Measurements from ENCODE around the gene ANO8. TPM values are rescaled to one million over a fixed set of nuclear protein-coding genes. Genes with fewer than 3 reads are reported as not detected.
A peak's percentile ranks its signal among the peaks of the same experiment; 100 is the strongest.
"Not testable (repeated sequence)": the region's sequence is repeated elsewhere in the genome, so short reads cannot be mapped to it uniquely, and the experiment has no call there.

The ANO8 gene
- total RNA-seq, 1 donor from 2014 or later = 6.6 TPM

DNA sequence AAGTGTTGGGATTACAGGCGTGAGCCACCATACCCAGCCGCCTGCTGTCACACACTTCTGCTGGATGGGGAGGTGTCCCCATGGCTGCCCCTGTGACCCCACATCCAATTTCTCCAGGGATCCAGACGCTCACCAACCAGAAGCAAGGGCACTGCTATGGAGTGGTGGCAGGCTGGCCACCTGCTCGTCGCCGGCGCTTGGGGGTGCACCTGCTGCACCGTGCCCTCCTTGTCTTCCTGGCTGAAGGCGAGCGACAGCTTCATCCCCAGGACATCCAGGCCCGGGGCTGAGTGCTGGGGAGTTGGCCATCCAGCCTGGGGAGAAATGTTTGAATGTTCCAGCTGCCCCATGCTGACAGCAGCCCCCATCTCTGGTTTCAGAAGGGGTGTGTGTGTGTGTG lies 48.4 kb downstream of the ANO8 start:
- H3K27me3 Mint-ChIP-seq = peaks cover 9% of the 10 kb centered on the region
- no peak overlapping the region for H3K4me3 Mint-ChIP-seq
- no peak for DNase-seq
- intact Hi-C loops (cut with micrococcal nuclease) = loop anchor here (10.0 kb wide), 1 partner anchor 51 kb away; no protein-coding TSS in a partner anchor
- no peak overlapping the region for H3K27ac Mint-ChIP-seq
- peaks cover 9% of the 10 kb centered on the region for H3K36me3 Mint-ChIP-seq (ENCODE audit: low read depth)
- H3K9me3 Mint-ChIP-seq = no peaks in the 10 kb centered on the region
- H3K4me1 Mint-ChIP-seq = peaks cover 8% of the 10 kb centered on the region

DNA sequence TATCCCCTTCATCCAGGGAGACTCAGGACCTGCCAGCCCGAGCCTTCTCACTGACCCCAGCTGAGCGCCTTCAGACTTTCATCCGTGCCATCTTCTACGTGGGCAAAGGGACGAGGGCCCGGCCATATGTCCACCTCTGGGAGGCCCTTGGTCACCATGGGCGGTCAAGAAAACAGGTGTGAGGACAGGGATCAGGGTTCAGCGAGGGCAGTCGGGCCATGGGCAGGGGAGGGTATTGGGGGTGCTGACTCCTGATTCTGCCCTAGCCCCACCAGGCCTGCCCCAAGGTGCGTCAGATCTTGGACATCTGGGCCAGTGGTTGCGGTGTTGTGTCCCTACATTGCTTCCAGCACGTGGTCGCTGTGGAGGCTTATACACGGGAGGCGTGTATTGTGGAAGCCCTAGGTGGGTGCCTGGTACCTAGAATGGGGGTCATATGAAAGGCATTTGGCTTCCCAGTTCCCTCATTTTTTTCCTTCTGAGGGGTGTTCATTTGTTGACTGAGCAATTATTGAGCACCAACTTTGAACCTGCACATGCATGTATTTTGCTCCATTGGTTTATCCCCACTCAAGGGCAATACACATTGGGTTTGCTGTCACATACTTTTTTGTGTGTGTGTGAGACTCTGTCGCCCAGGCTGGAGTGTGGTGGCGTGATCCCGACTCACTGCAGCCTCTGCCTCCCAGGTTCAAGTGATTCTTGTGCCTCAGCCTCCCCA lies 49.1 kb downstream of the ANO8 start:
- no peak overlapping the region for H3K27ac Mint-ChIP-seq
- DNase-seq = no peak
- peaks cover 9% of the 10 kb centered on the region for H3K27me3 Mint-ChIP-seq
- intact Hi-C loops (cut with micrococcal nuclease) = loop anchor here (10.0 kb wide), 1 partner anchor 51 kb away; no protein-coding TSS in a partner anchor
- peaks cover 8% of the 10 kb centered on the region for H3K4me1 Mint-ChIP-seq
- peaks cover 9% of the 10 kb centered on the region for H3K36me3 Mint-ChIP-seq (ENCODE audit: low read depth)
- H3K9me3 Mint-ChIP-seq = no peaks in the 10 kb centered on the region
- H3K4me3 Mint-ChIP-seq = no peak overlapping the region

DNA sequence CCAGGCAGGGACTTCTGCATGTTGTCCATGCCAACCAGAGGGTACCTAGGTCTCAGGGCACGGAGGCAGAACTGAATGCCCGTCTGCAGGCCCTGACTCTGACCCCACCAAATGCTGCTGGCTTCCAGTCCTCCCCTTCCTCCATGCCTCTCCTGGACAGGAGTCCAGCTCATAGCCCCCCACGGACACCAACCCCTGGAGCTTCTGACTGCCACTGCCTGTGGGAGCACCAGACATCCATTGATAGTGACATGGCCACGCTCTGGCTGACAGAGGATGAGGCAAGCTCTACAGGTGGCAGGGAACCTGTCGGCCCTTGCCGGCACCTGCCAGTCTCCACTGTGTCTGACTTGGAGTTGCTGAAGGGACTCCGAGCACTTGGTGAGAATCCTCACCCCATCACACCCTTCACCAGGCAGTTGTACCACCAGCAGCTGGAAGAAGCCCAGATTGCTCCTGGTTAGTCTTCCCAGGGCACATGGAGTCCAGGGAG lies 51.1 kb downstream of the ANO8 start:
- intact Hi-C loops (cut with micrococcal nuclease) = loop anchor here (2.0 to 10.0 kb wide), 3 partner anchors 49 to 513 kb away; no protein-coding TSS in a partner anchor
- H3K9me3 Mint-ChIP-seq = no peaks in the 10 kb centered on the region
- peak overlapping the region; percentile 39 for H3K4me3 Mint-ChIP-seq
- DNase-seq = no peak
- peaks cover 8% of the 10 kb centered on the region for H3K4me1 Mint-ChIP-seq
- H3K27ac Mint-ChIP-seq = no peak overlapping the region
- H3K36me3 Mint-ChIP-seq (ENCODE audit: low read depth) = peaks cover 9% of the 10 kb centered on the region
- peaks cover 2% of the 10 kb centered on the region for H3K27me3 Mint-ChIP-seq

DNA sequence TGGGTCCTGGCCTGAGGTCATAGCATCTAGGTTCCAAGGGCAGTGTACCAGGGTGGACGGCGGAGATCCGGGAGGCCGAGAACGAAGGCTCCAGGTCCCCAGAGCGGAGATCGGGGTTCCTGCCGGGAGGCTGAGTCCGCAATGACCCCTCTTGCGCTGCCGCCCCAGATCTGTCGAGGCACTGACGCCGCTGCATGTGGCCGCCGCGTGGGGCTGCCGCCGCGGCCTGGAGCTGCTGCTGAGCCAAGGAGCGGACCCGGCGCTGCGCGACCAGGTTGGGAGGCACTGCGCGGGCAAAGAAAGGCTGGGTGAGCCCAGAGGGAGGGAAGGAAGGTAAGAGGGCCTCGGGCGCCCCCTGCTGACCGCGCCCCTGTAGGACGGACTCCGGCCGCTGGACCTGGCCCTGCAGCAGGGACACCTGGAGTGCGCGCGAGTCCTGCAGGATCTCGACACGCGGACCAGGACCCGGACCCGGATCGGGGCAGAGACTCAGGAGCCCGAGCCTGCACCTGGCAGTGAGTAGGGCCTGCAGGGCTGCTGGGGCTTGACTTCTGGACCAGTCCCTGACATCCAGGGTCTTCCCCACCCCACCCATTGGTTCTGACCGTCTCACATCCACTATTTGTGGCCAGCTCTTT lies 52.0 kb downstream of the ANO8 start:
- Mint-ChIP-seq H3K9me3 (no peaks in the 10 kb centered on the region), H3K36me3 (ENCODE audit: low read depth) (peaks cover 10% of the 10 kb centered on the region), H3K27ac (peak overlapping the region; percentile 87), H3K4me1 (peaks cover 8% of the 10 kb centered on the region), H3K27me3 (peaks cover 2% of the 10 kb centered on the region), H3K4me3 (peak overlapping the region; percentile 92)
- DNase-seq = peak; percentile 94
- intact Hi-C loops (cut with micrococcal nuclease) = loop anchor here (1.0 to 10.0 kb wide), 5 partner anchors 21 to 512 kb away; no protein-coding TSS in a partner anchor

DNA sequence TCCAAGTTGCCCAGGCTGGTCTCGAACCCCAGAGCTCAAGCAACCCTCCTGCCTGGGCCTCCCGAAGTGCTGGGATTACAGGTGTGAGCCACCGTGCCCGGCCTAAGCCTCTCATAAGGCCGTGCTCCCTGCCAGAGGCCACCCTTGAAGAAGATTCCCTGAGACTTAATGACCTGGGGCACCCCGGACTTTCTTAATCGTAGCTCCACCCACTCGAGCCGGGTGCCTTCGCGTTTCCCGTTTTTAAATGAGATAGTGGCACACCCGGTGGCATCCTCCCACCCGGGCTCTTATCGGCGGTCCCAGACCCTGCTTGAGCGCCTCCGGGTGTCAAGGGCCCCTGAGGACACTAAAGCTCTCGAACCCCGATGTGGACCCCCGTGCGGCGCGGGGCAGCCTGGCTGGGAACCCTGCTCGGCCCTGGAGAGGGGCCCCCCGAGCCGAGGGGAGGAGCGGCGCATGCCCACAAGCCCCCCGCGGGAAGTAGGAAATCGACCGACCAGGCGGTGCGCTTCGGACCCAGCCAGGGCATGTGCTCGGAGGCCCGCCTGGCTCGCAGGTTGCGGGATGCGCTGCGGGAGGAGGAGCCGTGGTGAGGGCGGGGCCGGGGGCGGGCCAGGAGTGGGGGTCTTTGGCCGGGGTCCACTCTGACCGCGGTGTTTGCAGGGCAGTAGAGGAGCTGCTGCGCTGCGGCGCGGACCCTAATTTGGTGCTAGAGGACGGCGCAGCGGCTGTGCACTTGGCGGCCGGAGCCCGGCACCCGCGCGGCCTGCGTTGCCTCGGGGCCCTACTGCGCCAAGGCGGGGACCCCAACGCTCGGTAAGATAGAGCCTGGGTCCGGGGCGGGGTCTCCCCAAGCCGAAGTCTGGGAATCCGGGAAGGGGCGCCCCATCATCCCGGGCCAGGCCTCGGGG lies 53.0 kb downstream of the ANO8 start, which contains the start of gene ANKLE1:
TSS of gene ANKLE1 (plus strand) at position 511 of the 914 bp plus-strand sequence. CDS start at position 531, 20 bp downstream.
- H3K9me3 Mint-ChIP-seq = no peaks in the 10 kb centered on the region
- H3K36me3 Mint-ChIP-seq (ENCODE audit: low read depth) = peaks cover 16% of the 10 kb centered on the region
- peak within 1 kb of the TSS; percentile 87 for H3K27ac Mint-ChIP-seq
- peak; percentile 77 for DNase-seq
- H3K4me3 Mint-ChIP-seq = peak within 1 kb of the TSS; percentile 92
- intact Hi-C loops (cut with micrococcal nuclease) = loop anchor here (1.0 to 10.0 kb wide), 5 partner anchors 20 to 511 kb away; no protein-coding TSS in a partner anchor
- H3K27me3 Mint-ChIP-seq = peaks cover 2% of the 10 kb centered on the region
- H3K4me1 Mint-ChIP-seq = peaks cover 8% of the 10 kb centered on the region

DNA sequence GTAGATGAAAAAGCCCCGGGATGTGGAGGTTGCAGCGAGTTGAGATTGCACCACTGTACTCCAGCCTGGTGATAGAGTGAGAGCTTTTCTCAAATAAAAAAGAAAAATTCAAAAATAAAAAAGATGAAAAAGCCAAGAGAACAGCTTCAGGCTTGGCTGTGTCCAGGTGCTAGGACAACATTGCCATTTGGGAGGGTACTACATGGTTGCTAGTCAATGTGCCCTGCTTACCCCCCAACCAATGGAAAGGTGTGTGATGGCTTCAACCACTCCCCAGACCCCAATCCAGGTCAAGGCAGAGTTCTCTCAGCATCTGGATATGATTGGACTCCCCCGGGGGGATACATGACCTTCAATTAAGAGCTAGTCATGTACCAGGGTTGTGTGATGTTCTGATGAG lies 55.2 kb downstream of the ANO8 start:
- Mint-ChIP-seq H3K27me3 (peaks cover 2% of the 10 kb centered on the region), H3K27ac (no peak overlapping the region), H3K4me1 (peaks cover 8% of the 10 kb centered on the region), H3K36me3 (ENCODE audit: low read depth) (peaks cover 29% of the 10 kb centered on the region), H3K4me3 (no peak overlapping the region), H3K9me3 (no peaks in the 10 kb centered on the region)
- intact Hi-C loops (cut with micrococcal nuclease) = no loop called here
- DNase-seq = no peak

DNA sequence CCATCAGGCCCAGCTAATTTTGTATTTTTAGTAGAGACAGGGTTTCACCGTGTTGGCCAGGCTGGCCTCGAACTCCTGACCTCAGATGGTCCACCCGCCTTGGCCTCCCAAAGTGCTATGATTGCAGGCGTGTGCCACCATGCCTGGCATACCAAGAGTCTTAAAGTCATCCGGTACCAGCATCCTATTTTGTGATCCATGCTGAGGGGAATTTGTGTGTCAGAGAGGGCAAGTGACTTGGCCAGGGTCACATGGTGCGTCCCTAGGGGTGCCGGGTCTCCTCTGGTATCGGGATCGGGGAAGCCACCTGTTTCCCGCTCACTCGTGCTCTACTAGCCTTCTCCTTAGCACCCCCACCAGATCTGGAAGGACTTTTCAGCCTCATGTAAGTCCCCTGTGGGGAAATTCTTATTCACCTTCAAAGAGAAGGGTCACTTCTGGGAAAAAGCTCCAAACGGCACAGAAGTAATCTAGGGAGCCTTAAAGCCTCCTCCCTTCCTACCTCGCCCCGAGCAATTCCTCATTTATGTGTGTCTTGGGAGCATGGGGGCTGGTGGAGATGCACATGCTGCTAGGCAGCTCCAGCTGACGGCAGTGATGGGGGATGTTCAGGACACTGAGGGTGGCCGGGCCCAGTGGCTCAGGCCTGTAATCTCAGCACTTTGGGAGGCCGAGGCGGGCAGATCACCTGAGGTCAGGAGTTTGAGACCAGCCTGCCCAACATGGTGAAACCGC lies 59.0 kb downstream of the ANO8 start:
- H3K9me3 Mint-ChIP-seq = no peaks in the 10 kb centered on the region
- no peak for DNase-seq
- H3K36me3 Mint-ChIP-seq (ENCODE audit: low read depth) = peaks cover 32% of the 10 kb centered on the region
- H3K27ac Mint-ChIP-seq = no peak overlapping the region
- H3K4me1 Mint-ChIP-seq = no peaks in the 10 kb centered on the region
- H3K4me3 Mint-ChIP-seq = no peak overlapping the region
- no peaks in the 10 kb centered on the region for H3K27me3 Mint-ChIP-seq
- intact Hi-C loops (cut with micrococcal nuclease) = no loop called here

DNA sequence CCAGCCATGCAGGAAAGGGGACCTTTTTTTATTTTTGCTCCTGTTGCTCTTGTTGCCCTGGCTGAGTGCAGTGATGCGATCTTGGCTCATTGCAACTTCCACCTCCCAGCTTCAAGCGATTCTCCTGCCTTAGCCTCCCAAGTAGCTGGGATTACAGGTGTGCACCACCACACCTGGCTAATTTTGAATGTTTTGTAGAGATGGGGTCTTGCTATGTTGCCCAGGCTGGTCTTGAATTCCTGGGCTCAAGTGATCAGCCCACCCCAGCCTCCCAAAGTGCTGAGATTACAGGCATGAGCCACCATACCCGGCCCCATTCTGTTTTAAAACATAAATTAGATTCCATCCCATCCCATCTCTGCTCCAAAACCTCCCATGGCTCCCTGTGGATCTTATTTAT lies 59.8 kb downstream of the ANO8 start:
- H3K4me3 Mint-ChIP-seq; DNase-seq; H3K9me3 Mint-ChIP-seq; H3K4me1 Mint-ChIP-seq; intact Hi-C loops (cut with micrococcal nuclease); H3K27ac Mint-ChIP-seq; H3K27me3 Mint-ChIP-seq: not testable (repeated sequence)
- peaks cover 35% of the 10 kb centered on the region for H3K36me3 Mint-ChIP-seq (ENCODE audit: low read depth)

Other genes starting within 250 kb of the ANO8 start
- 29.8 and 31.3 TPM in 2 replicates for gene USE1, start 119.5 kb downstream of the ANO8 start, total RNA-seq
- 17.8 and 23.0 TPM in 2 replicates for gene OCEL1, start 108.6 kb downstream of the ANO8 start, total RNA-seq
- 15.0 and 16.5 TPM in 2 replicates for gene NR2F6, start 88.9 kb downstream of the ANO8 start, total RNA-seq
- 0.30 and 0.38 TPM in 2 replicates for gene USHBP1, start 70.1 kb downstream of the ANO8 start, total RNA-seq
- 127 TPM in 2 replicates for gene BABAM1, start 67.4 kb downstream of the ANO8 start, total RNA-seq
- 17.3 and 17.9 TPM in 2 replicates for gene ANKLE1, start 53.0 kb downstream of the ANO8 start, total RNA-seq
- 5.6 and 6.5 TPM in 2 replicates for gene ABHD8, start 31.4 kb downstream of the ANO8 start, total RNA-seq
- 101 and 103 TPM in 2 replicates for gene MRPL34, start 29.0 kb downstream of the ANO8 start, total RNA-seq
- gene DDA1, start 25.3 kb downstream of the ANO8 start, total RNA-seq = 37.9 and 38.2 TPM in 2 replicates
- gene GTPBP3, start 2.7 kb upstream of the ANO8 start, total RNA-seq = 69.9 and 70.3 TPM in 2 replicates
- not detected in 2 replicates for gene PLVAP, start 42.5 kb upstream of the ANO8 start, total RNA-seq
- gene CCDC194, start 59.3 kb upstream of the ANO8 start, total RNA-seq = 2.6 and 3.1 TPM in 2 replicates
- gene BST2, start 70.8 kb upstream of the ANO8 start, total RNA-seq = 151 and 153 TPM in 2 replicates
- 40.3 and 45.8 TPM in 2 replicates for gene MVB12A, start 85.2 kb upstream of the ANO8 start, total RNA-seq
- not detected in 2 replicates for gene TMEM221, start 113.8 kb upstream of the ANO8 start, total RNA-seq
- not detected in 2 replicates for gene NXNL1, start 126.1 kb upstream of the ANO8 start, total RNA-seq
- gene SLC27A1, start 135.7 kb upstream of the ANO8 start, total RNA-seq = 1.8 and 2.5 TPM in 2 replicates
- 64.8 and 73.7 TPM in 2 replicates for gene PGLS, start 176.8 kb upstream of the ANO8 start, total RNA-seq
- 103 and 106 TPM in 2 replicates for gene COLGALT1, start 220.8 kb upstream of the ANO8 start, total RNA-seq

Data from activated CD4-positive, alpha-beta T cell treated with anti-CD3 and anti-CD28 coated beads, Interleukin-2, amount 10 ng/mL, durations not matched to agents 24 days and 14 days (primary cell).